Measurements from ENCODE around the gene ADAMTS14.

The ADAMTS14 gene

GRCh38 chr10:70704211-70704610 lies 31.9 kb downstream of the ADAMTS14 start:
- Histone ChIP-seq H3K27ac (ENCODE audit: low read length) (no peak overlapping the region), H3K4me1 (ENCODE audit: low read length) (no peaks in the 10 kb centered on the region), H3K9me2 (replicated peaks; ENCODE audit: insufficient read depth, low read length) (no peaks in the 10 kb centered on the region), H3K4me3 (ENCODE audit: low read length) (no peak overlapping the region), H3K9me3 (replicated peaks; ENCODE audit: insufficient read depth, low read length) (no peaks in the 10 kb centered on the region), H3F3A (ENCODE audit: insufficient read depth, low read length) (no peaks in the 10 kb centered on the region), H3K9ac (ENCODE audit: low read length) (no peak overlapping the region), H3K36me3 (replicated peaks; ENCODE audit: insufficient read depth, low read length) (no peaks in the 10 kb centered on the region), H3K79me2 (ENCODE audit: low read length) (no peaks in the 10 kb centered on the region), H3K4me2 (ENCODE audit: low read depth, low read length) (no peak overlapping the region), H2AFZ (ENCODE audit: low read length) (no peak overlapping the region), H3K27me3 (replicated peaks; ENCODE audit: insufficient read depth, low read length) (no peaks in the 10 kb centered on the region), H4K20me1 (ENCODE audit: insufficient read depth, low read length) (no peaks in the 10 kb centered on the region)
- TF ChIP-seq EZH2 (optimal IDR thresholded peaks at IDR 0.05; ENCODE audit: low read depth, low read length) = no peak
- no peak for DNase-seq

DNA sequence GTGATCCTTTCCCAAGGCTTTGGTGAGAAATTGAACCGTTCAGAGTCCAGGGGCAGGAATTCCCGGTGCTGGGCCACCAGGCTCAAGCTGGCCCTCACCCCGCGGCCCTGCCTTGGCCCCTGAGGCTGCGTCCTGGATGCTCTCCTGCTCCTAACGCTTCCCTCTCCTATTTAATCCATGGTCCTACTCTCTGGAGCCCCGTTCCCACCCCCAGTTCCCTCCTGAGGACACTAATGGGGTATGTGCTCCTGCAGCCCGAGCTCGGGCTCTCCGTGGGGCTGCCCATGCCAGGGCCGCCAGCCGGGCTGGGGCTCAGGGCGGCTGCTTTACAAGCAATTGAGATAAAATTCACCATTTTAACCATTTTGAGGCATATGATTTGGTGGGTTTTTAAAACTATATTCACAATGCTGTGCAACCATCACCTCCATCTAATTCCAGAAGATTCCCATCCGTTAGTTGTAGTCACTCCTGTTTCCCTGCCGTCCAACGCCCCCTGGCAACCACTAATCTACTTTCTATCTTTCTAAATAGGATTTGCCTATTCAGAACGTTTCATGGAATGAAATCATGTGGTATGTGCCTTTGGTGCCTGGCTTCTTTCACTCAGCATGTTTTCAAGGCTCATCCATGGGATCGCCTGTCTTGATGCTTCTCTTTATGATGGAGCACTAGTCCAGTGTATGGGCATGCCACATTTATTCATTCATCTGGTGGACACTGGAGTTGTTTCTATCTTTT lies 33.0 kb downstream of the ADAMTS14 start:
- H4K20me1 ChIP-seq (ENCODE audit: insufficient read depth, low read length) = no peaks in the 10 kb centered on the region
- H3K27ac ChIP-seq (ENCODE audit: low read length) = no peak overlapping the region
- H2AFZ ChIP-seq (ENCODE audit: low read length) = no peak overlapping the region
- DNase-seq = no peak
- no peak overlapping the region for H3K4me3 ChIP-seq (ENCODE audit: low read length)
- no peaks in the 10 kb centered on the region for H3K27me3 ChIP-seq (replicated peaks; ENCODE audit: insufficient read depth, low read length)
- H3K79me2 ChIP-seq (ENCODE audit: low read length) = no peaks in the 10 kb centered on the region
- no peak for TF ChIP-seq EZH2phosphoT487 (IDR thresholded peaks at IDR 0.05; ENCODE audit: low read length)
- no peak overlapping the region for H3K4me2 ChIP-seq (ENCODE audit: low read depth, low read length)
- no peaks in the 10 kb centered on the region for H3K4me1 ChIP-seq (ENCODE audit: low read length)
- H3K9ac ChIP-seq (ENCODE audit: low read length) = no peak overlapping the region
- no peaks in the 10 kb centered on the region for H3K36me3 ChIP-seq (replicated peaks; ENCODE audit: insufficient read depth, low read length)
- H3F3A ChIP-seq (ENCODE audit: insufficient read depth, low read length) = no peaks in the 10 kb centered on the region
- H3K9me2 ChIP-seq (replicated peaks; ENCODE audit: insufficient read depth, low read length) = no peaks in the 10 kb centered on the region
- H3K9me3 ChIP-seq (replicated peaks; ENCODE audit: insufficient read depth, low read length) = no peaks in the 10 kb centered on the region

DNA sequence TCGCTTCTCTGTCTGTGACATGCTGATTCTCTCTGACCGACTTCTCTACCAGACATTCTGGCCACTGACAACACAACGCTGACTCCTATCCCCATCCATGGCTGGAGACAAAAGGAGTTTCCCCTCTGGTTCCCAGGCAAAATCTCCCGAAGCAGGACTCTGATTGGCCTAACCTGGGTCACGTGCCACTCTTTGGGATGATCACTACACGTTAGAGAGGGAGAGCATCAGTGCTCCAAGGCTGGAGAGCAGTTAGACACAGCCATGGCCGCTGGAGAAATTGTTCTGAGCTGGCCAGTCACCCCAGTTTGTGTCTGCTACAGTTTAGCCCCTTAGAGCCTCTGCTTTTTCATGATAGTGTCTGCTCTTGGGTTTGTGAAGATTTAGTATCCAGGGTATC lies 38.9 kb downstream of the ADAMTS14 start:
- TF ChIP-seq EZH2 (optimal IDR thresholded peaks at IDR 0.05; ENCODE audit: low read depth, low read length) (no peak), EZH2phosphoT487 (IDR thresholded peaks at IDR 0.05; ENCODE audit: low read length) (no peak)
- TF ChIP-seq, protein P1, sequence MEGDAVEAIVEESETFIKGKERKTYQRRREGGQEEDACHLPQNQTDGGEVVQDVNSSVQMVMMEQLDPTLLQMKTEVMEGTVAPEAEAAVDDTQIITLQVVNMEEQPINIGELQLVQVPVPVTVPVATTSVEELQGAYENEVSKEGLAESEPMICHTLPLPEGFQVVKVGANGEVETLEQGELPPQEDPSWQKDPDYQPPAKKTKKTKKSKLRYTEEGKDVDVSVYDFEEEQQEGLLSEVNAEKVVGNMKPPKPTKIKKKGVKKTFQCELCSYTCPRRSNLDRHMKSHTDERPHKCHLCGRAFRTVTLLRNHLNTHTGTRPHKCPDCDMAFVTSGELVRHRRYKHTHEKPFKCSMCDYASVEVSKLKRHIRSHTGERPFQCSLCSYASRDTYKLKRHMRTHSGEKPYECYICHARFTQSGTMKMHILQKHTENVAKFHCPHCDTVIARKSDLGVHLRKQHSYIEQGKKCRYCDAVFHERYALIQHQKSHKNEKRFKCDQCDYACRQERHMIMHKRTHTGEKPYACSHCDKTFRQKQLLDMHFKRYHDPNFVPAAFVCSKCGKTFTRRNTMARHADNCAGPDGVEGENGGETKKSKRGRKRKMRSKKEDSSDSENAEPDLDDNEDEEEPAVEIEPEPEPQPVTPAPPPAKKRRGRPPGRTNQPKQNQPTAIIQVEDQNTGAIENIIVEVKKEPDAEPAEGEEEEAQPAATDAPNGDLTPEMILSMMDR (IDR thresholded peaks at IDR 0.05; ENCODE audit: low read length) = no peak
- Histone ChIP-seq H4K20me1 (ENCODE audit: insufficient read depth, low read length) (no peaks in the 10 kb centered on the region), H2AFZ (ENCODE audit: low read length) (no peak overlapping the region), H3K9me2 (replicated peaks; ENCODE audit: insufficient read depth, low read length) (no peaks in the 10 kb centered on the region), H3K9me3 (replicated peaks; ENCODE audit: insufficient read depth, low read length) (no peaks in the 10 kb centered on the region), H3K4me1 (ENCODE audit: low read length) (no peaks in the 10 kb centered on the region), H3K79me2 (ENCODE audit: low read length) (no peaks in the 10 kb centered on the region), H3K36me3 (replicated peaks; ENCODE audit: insufficient read depth, low read length) (no peaks in the 10 kb centered on the region), H3F3A (ENCODE audit: insufficient read depth, low read length) (no peaks in the 10 kb centered on the region), H3K9ac (ENCODE audit: low read length) (no peak overlapping the region), H3K4me3 (ENCODE audit: low read length) (no peak overlapping the region), H3K27me3 (replicated peaks; ENCODE audit: insufficient read depth, low read length) (no peaks in the 10 kb centered on the region), H3K4me2 (ENCODE audit: low read depth, low read length) (no peak overlapping the region), H3K27ac (ENCODE audit: low read length) (no peak overlapping the region)
- no peak for DNase-seq

DNA sequence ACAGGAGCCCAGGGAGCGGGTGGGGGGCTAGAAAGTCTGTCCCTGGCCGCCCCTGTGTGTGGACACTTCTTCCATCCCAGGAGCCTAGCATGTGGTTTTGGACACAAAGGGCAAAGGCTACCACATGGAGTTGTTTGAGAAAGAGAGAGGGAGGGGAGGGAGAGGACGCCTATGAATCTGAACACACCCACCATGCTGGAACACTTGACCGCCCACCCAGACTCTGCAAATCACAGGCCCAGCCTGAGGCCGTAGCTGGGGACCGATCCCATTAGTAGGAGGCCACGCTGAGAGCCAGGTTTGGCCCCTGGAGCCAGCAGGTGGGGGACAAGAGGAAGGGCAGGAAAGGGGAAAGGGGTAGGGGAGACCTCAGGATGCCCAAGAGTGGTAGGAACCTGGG lies 39.6 kb downstream of the ADAMTS14 start:
- TF ChIP-seq EZH2 (optimal IDR thresholded peaks at IDR 0.05; ENCODE audit: low read depth, low read length) = no peak
- TF ChIP-seq EZH2phosphoT487 (IDR thresholded peaks at IDR 0.05; ENCODE audit: low read length) = no peak
- TF ChIP-seq, protein P1 (IDR thresholded peaks at IDR 0.05; ENCODE audit: low read length) = no peak
- no peak overlapping the region for H3K4me2 ChIP-seq (ENCODE audit: low read depth, low read length)
- H3K9me2 ChIP-seq (replicated peaks; ENCODE audit: insufficient read depth, low read length) = no peaks in the 10 kb centered on the region

More for the DNA sequence above, 39.6 kb downstream of the ADAMTS14 start:
- H3K9ac ChIP-seq (ENCODE audit: low read length) = no peak overlapping the region
- no peaks in the 10 kb centered on the region for H3F3A ChIP-seq (ENCODE audit: insufficient read depth, low read length)
- no peak overlapping the region for H3K4me3 ChIP-seq (ENCODE audit: low read length)
- H3K27ac ChIP-seq (ENCODE audit: low read length) = no peak overlapping the region
- H3K79me2 ChIP-seq (ENCODE audit: low read length) = no peaks in the 10 kb centered on the region
- no peak overlapping the region for H2AFZ ChIP-seq (ENCODE audit: low read length)
- no peaks in the 10 kb centered on the region for H3K36me3 ChIP-seq (replicated peaks; ENCODE audit: insufficient read depth, low read length)
- no peaks in the 10 kb centered on the region for H3K9me3 ChIP-seq (replicated peaks; ENCODE audit: insufficient read depth, low read length)
- H3K4me1 ChIP-seq (ENCODE audit: low read length) = no peaks in the 10 kb centered on the region
- DNase-seq = no peak
- no peaks in the 10 kb centered on the region for H4K20me1 ChIP-seq (ENCODE audit: insufficient read depth, low read length)
- H3K27me3 ChIP-seq (replicated peaks; ENCODE audit: insufficient read depth, low read length) = no peaks in the 10 kb centered on the region
